ENCODE data around the gene ANKLE1. TPM values are rescaled to one million over a fixed set of nuclear protein-coding genes. Genes with fewer than 3 reads are reported as not detected.
A peak's percentile ranks its signal among the peaks of the same experiment; 100 is the strongest.

Gene ANKLE1
- total and polyA plus RNA-seq, 2 experiments from 2014 or later, result 9.1 to 20.2 TPM

- peak overlapping the region; percentile 96 for H3K27ac Mint-ChIP-seq
- H3K36me3 ChIP-seq (ENCODE audit: insufficient read depth), result peaks cover 3% of the 10 kb centered on the region; the same call in 1 of the 2 replicates
- peaks cover 23% of the 10 kb centered on the region for H3K36me3 Mint-ChIP-seq (ENCODE audit: low read depth)
These were observed 17.7 kb upstream of the ANKLE1 start for GRCh38 chr19:17263712-17264640.

More at GRCh38 chr19:17263712-17264640, 17.7 kb upstream of the ANKLE1 start:
- H3K4me2 ChIP-seq, result peak overlapping the region; percentile 68; the same call in 1 of the 2 replicates
- peak overlapping the region; percentile 40; the same call in 1 of the 2 replicates for H3K27ac ChIP-seq (ENCODE audit: low read depth)
- ATAC-seq, result no peak
- Mint-ChIP-seq H3K4me1 (peaks cover 25% of the 10 kb centered on the region), H3K9me3 (peaks cover 22% of the 10 kb centered on the region; the same call in 2 of the 3 replicates), H3K27me3 (ENCODE audit: insufficient read depth, low read depth, poor library complexity) (peaks cover 29% of the 10 kb centered on the region), H3K4me3 (peak overlapping the region; percentile 51)
- no peak for DNase-seq (ENCODE audit: low spot score)
- H3K4me1 ChIP-seq (ENCODE audit: insufficient read depth), result 0 out of 2 replicates have a peak, but pooled peaks cover 5% of the 10 kb centered on the region
- H3K79me2 ChIP-seq (replicated peaks; ENCODE audit: insufficient read depth), result peaks cover 12% of the 10 kb centered on the region; the same call in 1 of the 2 replicates
- TF ChIP-seq EZH2 (IDR thresholded peaks at IDR 0.05; ENCODE audit: low read depth, unreplicated experiment), result no peak
- no peak for TF ChIP-seq NANOG (IDR thresholded peaks at IDR 0.05; ENCODE audit: borderline replicate concordance)
- no peak for TF ChIP-seq REST (IDR thresholded peaks at IDR 0.05; ENCODE audit: unreplicated experiment)
- TF ChIP-seq ZNF114 (CRISPR knock-in tag; IDR thresholded peaks at IDR 0.05), result no peak
- no peak for TF ChIP-seq ZNF331 (CRISPR knock-in tag; IDR thresholded peaks at IDR 0.05; ENCODE audit: low read depth)
- no peak for TF ChIP-seq EZH2phosphoT487 (IDR thresholded peaks at IDR 0.05; ENCODE audit: unreplicated experiment)
- TF ChIP-seq ETS1 (IDR thresholded peaks at IDR 0.05), result no peak
- no peak for TF ChIP-seq CREB1 (CRISPR knock-in tag; IDR thresholded peaks at IDR 0.05; ENCODE audit: low read depth)
- no peak for TF ChIP-seq STAT1 (IDR thresholded peaks at IDR 0.05; ENCODE audit: unreplicated experiment)
- TF ChIP-seq JUNB (IDR thresholded peaks at IDR 0.05; ENCODE audit: unreplicated experiment), result no peak
- TF ChIP-seq CTCF (conservative IDR thresholded peaks at IDR 0.05; ENCODE audit: low read depth in 2 of 2), result no peak
- no peak for TF ChIP-seq POLR2AphosphoS5 (IDR thresholded peaks at IDR 0.05; ENCODE audit: low read depth)
- TF ChIP-seq ZNF462 (CRISPR knock-in tag; IDR thresholded peaks at IDR 0.05), result no peak
- no peak overlapping the region for H2AFZ ChIP-seq
- no peaks in the 10 kb centered on the region for H4K20me1 ChIP-seq (replicated peaks; ENCODE audit: insufficient read depth)
- no peak overlapping the region for H3K4me3 ChIP-seq
- H3F3A ChIP-seq (replicated peaks; ENCODE audit: low read depth), result 0 out of 2 replicates have a peak, but pooled peaks cover 2% of the 10 kb centered on the region
- H3K9me2 ChIP-seq (ENCODE audit: insufficient read depth), result no peaks in the 10 kb centered on the region
- no peaks in the 10 kb centered on the region for H3K27me3 ChIP-seq (ENCODE audit: insufficient read depth)

Data from GM23338 (cell line).